Measurements from ENCODE around the gene APAF1.
"Not testable (repeated sequence)": the region's sequence is repeated elsewhere in the genome, so short reads cannot be mapped to it uniquely, and the experiment has no call there.

The APAF1 gene

GRCh38 chr12:98752726-98753125, 107.6 kb downstream of the APAF1 start:
- no peak for DNase-seq (ENCODE audit: low read depth in 2 of 2, low spot score in 1 of 2)

GRCh38 chr12:98754095-98754494, 109.0 kb downstream of the APAF1 start:
- no peak for DNase-seq (ENCODE audit: low read depth in 2 of 2, low spot score in 1 of 2)

- DNase-seq (ENCODE audit: low read depth in 2 of 2, low spot score in 1 of 2) = not testable (repeated sequence)
These were observed 110.8 kb downstream of the APAF1 start for GRCh38 chr12:98755855-98756254.

GRCh38 chr12:98757455-98757854, 112.4 kb downstream of the APAF1 start:
- DNase-seq (ENCODE audit: low read depth in 2 of 2, low spot score in 1 of 2) = no peak

GRCh38 chr12:98758331-98758730, 113.2 kb downstream of the APAF1 start:
- no peak for DNase-seq (ENCODE audit: low read depth in 2 of 2, low spot score in 1 of 2)

- DNase-seq (ENCODE audit: low read depth in 2 of 2, low spot score in 1 of 2) = no peak
These were observed 118.6 kb downstream of the APAF1 start for GRCh38 chr12:98763656-98764055.

- no peak for DNase-seq (ENCODE audit: low read depth in 2 of 2, low spot score in 1 of 2)
These were observed 122.2 kb downstream of the APAF1 start for GRCh38 chr12:98767248-98767647.

GRCh38 chr12:98769068-98769467, 124.0 kb downstream of the APAF1 start:
- no peak for DNase-seq (ENCODE audit: low read depth in 2 of 2, low spot score in 1 of 2)

GRCh38 chr12:98770230-98770629, 125.1 kb downstream of the APAF1 start:
- DNase-seq (ENCODE audit: low read depth in 2 of 2, low spot score in 1 of 2) = no peak

GRCh38 chr12:98771811-98772752, 127.0 kb downstream of the APAF1 start:
- no peak for DNase-seq (ENCODE audit: low read depth in 2 of 2, low spot score in 1 of 2)

- no peak for DNase-seq (ENCODE audit: low read depth in 2 of 2, low spot score in 1 of 2)
These were observed 127.7 kb downstream of the APAF1 start for GRCh38 chr12:98772818-98773217.

- no peak for DNase-seq (ENCODE audit: low read depth in 2 of 2, low spot score in 1 of 2)
These were observed 135.2 kb downstream of the APAF1 start for GRCh38 chr12:98780261-98780660.

- DNase-seq (ENCODE audit: low read depth in 2 of 2, low spot score in 1 of 2) = no peak
These were observed 138.3 kb downstream of the APAF1 start for GRCh38 chr12:98783420-98783819.

All from stimulated activated CD8-positive, alpha-beta memory T cell treated with anti-CD3 and anti-CD28 coated beads, Interleukin-4, amount 100 ng/mL, for 4 hours (primary cell).